ENCODE data around the gene SCCPDH.

SCCPDH gene

DNA sequence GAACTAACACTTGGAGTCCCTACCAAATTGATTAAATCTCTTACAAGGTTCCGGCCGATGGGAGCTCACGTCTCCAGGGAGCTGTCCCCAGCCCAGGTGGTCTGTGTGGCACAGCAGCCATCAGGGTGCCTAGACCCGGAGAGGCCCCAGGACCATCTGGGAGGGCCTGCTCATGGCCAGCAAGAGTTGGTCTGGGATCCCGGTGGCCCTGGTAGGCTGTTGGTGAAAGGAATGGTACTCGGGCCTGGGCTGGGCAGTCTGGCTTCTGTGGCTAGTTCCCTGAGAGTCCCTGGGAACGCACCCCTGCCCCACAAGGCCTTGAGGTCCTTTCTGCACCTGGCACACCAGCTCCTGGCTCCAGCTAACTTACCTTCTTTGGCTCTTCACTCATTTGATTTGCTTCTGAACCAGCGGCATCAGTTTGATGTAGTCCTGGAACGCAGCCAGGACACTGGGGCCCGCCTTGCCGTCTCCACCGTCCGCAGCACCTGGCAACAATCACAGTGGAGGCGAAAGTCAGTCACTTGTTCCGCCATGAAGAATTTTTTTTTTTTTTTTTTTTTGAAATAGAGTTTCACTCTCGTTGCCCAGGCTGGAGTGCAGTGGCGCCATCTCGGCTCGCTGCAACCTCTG is 62.5 kb downstream of the SCCPDH start:
- no peak for DNase-seq (ENCODE audit: low spot score)

DNA sequence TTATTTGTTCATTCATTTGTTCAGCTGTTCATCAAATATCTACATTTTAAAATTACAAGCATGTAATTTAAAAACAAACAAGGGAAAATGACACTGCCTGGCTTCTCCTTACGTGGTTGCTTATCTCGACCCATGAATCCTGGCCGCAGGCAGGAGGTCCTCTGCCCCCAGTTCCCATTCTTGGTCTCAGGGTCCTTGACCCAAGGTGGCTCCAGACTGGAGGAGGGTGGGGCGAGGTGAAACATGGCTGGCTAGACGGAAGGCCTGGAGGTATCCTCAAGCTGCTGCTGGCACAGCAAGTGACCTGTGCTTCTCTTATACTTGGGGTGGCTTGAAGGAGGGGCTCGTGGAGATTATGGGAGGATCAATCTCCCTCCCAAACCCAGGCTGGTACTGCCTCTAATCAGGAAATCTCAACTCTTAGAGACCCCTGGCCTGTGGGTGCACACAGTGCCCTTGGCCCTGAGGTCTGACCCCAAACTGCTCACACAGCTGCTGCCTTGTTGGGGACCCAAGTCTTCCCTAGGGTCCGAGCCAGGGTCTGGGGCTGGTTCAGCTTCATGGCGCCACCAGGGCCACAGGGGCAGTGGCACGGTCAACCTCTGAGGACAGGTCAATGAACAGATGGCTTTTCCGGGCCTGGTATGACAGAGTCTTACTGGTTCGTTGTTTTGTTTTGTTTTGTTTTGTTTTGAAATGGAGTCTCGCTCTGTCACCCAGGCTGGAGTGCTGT is 63.7 kb downstream of the SCCPDH start:
- no peak for DNase-seq (ENCODE audit: low spot score)

DNA sequence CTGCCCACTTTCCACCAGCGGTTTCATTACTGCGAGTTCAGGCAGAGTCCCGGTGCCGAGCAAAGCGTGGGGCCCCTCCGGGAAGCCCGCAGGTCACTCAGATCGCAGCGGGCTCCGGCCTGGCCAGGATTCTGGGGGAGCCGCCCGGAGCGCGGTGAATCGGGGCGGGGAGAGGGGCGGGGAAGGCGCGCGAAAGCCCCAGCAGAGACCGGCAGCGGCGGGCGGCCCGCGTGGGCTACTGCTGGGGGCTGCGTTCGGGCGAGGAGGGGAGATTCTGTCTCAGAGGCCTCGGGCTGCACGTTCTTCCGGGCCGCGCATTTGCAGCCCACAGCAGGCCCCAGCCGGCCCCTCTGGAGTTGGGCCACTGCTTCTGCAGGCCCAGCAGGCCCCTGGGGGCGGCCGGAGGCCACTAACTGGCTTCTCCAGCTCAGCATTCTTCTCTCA is 64.7 kb downstream of the SCCPDH start:
- DNase-seq (ENCODE audit: low spot score) = no peak

DNA sequence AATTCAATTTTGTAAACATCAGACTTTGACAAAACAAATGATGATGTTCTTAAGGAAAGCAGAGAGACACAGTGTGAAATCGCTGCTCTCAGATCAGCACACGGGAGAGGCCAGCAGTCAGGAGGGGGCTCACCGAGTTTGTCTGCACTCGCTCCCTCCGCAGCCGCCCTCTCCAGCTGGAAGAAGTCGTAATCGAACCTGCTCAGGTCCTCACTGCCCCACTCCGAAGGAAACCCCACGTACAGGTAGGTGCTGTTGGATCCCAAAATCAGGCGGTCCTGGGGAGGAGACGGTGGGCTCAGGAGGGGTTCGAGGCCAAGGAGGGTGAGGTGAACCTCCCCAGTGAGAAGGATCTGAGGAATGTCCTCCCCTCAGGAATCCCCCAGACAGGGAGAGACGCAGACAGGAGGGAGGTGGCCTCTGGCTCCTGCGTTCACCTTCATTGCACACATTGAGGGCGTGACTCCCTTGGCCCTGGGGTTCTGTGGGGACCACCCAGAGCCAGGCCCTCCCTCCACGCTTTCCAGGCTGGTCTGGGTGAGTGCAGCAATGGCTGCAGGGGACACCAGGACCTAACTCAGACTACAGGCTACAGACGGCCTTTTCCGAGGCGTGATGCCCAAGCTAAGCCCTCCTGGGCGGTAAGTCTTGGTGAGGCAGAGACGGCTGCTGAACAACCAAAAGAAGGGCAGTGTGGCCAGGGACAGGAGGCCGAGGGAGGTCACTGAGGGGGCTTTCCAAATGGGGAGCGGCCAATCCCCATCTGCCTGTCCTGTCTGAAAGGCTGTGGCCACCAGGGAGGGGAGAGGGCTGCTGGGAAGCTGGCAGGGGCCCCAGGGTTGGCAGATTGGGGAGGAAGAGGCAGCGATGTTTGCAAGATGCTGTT is 65.5 kb downstream of the SCCPDH start:
- no peak for DNase-seq (ENCODE audit: low spot score)

DNA sequence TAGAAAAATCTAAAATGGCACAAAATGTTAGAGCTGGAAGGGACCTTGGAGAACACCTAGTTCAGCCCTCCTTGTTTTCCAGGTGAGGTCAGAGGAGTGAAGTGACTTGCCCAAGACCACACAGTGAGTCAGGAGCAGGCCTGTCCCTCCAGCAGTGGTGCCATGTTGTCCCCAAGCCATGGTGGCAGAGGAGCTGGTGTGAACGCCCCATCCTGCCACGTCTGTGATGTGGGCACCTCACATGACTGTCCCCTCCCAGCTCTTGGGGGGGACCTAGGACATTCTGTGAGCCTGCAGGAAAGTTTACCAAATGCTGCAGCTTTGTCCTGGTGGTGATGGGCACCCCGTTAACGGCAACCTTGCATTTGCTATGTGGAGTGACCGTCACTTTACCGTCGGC is 66.2 kb downstream of the SCCPDH start:
- no peak for DNase-seq (ENCODE audit: low spot score)

DNA sequence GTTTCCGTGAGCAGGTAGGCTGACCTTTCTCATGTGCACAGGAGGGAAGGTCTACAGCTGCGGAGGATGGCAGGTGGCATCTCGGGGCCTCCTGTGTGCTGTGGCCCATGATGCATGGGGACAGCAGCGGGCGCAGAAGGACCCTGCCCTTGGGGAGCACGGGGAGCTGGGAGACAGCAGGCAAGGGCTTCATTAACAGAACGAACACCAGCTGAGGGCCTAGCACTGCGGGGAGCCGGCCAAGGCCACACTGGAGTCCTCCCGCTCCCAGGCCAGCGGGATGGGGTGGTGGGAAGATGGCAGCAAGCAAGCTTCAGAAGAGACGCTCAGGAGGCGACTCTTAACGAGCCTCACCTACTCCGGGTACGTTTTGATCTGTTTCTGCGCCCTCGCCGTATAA is 66.6 kb downstream of the SCCPDH start:
- no peak for DNase-seq (ENCODE audit: low spot score)

DNA sequence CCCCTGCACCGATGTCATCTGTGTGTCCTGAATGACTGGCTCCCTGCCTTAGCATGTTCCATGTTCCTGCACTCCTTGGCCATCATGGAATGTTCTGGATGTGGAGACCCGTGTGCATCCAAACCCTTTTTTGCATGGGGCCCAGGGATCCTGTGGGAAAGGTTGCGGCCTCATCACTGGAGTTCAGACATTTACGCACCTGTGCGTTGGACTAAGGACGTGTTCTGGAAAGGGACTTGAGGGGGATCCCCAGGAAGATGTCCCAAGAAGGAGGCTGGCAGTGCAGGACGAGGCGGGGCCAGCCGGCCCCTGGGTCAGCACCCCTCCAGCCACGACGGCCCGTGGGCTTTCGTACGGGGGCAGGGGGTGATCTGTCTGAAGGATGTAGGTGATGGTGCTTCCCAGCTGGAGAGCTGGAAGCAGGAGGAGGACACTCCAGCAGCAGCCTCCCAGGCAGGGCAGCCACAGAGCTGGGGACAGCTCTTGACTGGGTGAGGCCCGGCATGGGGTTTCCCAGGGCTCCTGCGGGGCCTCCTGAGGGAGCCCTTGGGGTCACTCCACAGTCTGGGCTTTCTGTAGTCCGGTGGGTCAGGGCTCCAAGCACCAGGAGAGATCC is 67.2 kb downstream of the SCCPDH start:
- no peak for DNase-seq (ENCODE audit: low spot score)

DNA sequence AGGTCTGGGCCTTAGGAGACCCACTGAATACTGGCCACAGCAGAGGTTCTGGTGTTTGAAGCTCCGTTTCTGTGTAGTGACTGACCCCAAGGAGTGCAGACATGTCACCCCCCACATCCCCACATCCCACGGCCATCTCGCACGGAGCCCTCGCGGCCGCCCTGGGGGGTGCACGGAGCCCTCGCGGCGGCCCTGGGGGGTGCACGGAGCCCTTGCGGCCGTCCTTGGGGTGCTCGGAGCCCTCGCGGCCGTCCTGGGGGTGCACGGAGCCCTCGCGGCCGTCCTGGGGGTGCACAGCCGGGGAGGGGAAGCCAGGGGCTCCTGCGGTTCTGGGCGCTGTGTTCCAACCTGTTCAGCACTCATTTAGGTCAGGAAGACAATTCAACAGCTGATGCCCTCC is 68.4 kb downstream of the SCCPDH start:
- no peak for DNase-seq (ENCODE audit: low spot score)

DNA sequence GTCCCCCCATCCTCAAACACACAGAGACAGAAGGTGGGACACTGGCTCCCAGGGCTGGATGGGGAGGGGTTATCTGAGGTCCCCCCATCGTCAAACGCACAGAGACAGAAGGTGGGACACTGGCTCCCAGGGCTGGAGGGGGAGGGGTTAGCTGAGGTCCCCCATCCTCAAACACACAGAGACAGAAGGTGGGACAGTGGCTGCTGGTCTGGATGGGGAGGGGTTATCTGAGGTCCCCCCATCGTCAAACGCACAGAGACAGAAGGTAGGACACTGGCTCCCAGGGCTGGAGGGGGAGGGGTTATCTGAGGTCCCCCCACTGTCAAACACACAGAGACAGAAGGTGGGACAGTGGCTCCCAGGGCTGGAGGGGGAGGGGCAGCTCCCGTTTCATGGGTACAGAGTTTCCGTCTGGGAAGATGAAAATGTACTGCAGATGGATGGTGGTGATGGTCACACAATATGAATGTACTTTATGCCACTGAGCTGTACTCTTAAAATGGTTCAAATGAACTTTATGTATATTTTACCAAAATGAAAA is 69.2 kb downstream of the SCCPDH start:
- DNase-seq (ENCODE audit: low spot score) = no peak

DNA sequence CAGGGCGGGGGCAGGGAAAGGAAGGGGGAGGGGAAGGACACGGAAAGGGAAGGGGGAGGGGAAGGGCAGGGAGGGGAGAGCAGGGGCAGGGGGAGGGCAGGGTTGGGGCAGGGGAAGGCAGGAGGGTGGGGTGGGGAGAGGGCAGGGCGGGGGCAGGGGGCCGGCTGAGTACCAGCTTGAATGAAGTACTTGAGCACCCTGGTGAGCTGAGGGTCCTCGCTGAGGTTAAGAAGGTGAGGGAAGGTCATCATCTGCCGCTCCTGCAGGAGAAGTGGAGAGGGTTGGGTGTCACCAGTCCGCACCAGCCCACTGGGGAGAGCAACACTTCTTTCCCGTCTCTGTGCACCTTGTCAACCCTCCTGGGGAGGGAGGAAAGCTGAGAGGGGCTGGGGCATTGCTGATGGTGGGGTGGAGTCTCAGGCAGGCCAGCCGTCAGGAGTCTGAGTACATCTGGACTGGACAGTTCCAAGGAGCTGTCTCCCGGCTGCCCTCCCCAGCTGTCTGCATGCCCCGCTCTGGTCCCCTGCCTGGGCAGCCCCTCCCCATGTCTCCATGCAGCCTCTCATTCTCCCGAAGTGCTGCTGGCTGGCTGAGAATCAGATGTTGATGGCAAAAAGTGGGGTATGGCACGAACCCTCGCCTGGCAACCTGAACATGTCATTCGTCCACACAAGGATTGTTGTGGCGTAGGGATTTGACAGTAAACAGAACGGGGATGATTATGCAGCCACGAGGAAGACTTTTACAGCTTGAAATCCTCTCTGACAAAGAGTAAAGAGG is 70.0 kb downstream of the SCCPDH start:
- DNase-seq (ENCODE audit: low spot score) = no peak

DNA sequence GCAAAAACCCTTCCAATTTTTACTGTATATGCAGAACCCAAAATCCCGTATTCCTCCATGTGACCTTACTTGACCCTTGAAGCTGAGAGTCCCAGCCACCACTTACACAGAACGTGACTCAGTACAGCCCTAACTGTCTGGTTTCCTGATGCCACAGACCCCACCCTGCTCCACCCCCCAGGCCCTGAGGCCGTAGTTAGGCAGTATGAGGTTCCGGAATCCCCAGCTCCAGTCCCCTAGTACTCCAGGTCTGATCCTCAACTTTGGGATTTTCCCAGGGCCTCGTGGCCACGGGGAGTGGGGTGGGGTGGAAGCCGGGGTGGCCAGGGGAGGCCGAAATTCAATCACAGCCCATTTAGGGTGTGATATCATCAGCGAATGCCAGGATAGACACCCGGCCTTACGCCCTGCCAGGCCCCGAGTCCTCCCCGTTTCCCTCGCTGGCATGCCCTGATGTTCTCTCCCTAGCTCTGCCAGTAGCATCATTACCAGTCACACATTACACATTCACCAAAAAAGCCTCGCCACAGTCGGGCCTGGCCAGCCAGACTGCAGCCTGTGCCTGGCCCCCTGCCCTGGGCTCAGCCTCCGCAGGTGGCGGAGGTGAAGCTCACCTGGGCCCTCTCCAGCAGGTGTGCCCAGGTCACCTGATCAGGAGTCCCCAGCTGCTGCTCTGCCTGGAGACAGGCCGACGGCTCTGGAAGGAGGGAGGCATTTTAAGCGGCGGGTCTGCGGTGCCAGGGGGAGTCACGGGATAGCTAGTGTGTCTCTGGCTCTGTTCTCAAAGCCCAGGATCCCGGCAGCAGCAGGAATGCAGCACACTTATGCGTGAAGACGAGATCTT is 70.8 kb downstream of the SCCPDH start:
- no peak for DNase-seq (ENCODE audit: low spot score)

DNA sequence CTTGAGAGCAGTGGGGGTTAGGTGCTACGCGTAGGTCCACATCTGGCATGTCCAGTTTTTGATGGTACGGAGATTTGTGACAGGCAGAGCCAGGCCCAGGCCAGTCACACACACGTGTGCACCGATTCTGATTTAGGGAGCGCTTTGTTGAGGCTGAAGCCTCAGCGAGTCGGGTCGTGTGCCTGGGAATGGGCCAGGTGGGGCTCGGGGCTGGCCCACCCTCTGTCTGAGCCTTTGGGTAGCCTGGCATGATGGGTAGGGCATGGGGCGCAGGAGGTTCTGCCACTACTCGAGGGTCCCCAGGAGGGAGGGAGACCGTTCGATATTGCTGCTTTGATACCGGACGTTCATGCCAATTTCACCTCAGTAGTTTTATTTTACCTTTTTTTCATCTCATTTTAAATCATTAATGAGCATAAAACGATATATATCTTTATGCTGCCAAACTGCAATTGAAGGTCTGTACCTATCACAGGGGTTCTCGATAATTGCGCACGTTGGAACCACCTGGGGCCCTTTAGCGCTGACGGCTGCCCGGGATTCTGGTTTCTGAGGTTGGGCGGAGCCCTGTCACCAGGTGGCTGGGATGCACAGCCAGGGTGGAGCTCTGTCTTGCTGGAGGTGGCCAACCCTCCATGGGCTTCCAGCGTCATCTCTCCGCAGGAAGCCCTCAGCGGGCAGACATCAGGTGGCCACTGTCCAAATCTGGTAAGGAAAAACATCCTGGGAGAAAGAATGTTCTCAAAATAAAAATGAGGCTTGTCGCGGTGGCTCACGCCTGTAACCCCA is 71.9 kb downstream of the SCCPDH start:
- no peak for DNase-seq (ENCODE audit: low spot score)

DNA sequence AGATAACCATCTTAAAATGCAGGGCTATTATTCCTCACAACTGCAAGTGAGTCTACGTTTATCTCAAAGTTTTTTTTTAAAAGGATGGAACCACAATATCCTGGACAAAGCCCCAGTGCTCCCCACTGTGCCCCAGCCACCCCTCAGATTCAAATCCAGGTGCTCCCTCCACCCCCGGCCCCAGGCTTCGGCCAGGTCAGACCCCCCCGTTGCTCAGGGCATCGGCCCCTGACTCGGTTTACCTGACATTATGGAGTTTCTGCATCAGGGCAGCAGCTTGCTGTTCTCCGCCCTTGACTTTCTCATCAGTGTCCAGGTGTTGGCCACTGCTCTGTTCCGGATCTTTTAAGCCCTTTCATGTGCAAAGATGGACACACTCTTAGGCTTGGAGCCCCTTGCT is 72.9 kb downstream of the SCCPDH start:
- DNase-seq (ENCODE audit: low spot score) = no peak

DNA sequence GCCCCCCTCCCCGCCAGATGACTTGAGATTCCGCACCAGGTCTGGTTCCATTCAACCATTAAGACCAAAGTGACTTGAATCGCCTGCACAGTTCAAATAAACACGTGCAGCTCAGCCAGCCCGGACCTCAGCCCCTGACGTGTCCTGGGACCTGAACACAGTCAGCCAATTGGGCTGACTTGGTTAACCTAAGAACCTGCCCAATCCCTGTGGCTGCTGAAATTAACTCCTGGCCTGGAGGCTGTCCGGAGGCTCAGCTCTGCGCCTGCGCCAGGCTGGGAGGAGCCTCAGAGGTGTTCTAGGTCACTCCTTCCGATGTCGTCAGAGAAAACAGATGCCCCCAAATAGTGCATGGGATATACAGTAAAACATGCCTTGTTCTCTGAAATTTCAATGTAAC is 73.4 kb downstream of the SCCPDH start:
- DNase-seq (ENCODE audit: low spot score) = no peak

DNA sequence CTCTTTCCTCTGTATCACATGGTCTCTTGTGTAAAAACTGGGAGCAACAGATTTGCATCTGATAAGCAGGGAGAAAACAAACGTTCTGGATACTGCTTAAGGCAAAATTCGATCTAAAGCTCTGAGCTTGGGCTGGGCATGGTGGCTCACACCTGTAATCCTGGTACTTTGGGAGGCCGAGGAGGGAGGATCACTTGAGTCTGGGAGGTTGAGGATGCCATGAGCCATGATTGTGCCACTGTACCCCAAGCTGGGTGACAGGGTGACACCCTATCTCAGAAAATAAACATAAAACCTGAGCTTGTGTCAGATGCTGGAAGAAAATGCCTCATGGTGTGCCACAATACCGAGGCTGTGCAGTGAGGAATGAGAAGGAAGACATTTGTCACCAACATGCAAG is 73.9 kb downstream of the SCCPDH start:
- no peak for DNase-seq (ENCODE audit: low spot score)

DNA sequence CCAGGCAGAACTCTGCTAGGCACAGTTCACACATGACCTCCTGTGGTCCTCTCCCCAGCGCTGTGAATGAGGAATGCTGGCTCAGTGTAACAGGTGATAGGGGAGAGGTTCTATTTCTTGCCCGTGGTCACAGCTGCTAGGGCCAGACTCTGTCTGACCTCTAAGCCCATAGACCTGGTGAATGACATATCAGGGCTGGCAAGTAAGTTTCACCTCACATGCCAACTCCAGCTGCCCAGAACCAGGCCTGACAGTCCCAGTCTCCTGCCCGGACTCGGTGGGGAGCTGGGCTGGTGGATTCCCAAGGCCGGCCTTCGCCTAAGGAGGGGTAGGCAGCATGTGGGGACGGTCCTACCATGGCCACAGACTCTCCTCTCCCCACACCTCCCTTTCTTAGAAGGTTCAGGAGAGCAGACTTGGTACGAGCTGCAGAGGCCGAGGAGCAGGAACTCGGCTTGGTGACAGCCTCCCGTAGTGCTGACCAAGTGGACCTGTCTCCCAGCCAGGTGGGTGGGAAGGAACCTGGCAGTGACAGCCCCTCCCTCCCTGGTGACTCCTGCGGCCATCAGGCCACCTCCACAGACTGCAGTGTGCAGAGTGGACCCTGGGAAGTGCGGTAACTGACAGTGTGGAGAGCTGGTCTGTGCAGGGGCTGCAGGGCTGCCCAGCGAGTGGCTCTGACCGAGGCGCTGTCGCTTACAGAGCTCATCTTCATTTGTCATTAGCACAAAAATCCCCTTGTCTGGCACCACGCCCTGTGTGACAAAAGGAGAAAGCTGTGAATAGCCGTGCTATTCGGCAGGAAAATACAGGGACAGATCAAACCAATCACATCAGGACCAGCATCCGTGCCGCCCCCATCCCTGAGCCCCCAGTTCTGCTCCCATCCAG is 74.6 kb downstream of the SCCPDH start:
- DNase-seq (ENCODE audit: low spot score) = no peak

DNA sequence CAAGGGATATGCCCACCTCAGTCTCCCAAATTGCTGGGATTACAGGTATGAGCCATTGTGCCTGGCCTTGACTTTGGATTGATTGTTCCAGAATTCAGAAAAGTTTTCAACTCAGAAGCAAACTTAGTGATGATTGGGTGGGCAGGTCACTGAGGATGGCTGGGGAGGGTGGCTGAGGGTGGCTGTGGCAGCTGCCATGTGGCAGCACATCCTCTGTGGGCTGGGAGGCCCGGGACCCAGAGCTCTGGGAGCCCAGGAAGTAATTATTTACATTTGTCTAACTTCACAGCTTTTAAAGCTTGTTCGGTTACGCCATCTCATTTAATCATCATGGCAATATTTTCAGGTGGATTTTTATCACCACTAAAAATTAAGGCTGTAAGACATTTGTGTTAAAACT is 76.1 kb downstream of the SCCPDH start:
- no peak for DNase-seq (ENCODE audit: low spot score)

DNA sequence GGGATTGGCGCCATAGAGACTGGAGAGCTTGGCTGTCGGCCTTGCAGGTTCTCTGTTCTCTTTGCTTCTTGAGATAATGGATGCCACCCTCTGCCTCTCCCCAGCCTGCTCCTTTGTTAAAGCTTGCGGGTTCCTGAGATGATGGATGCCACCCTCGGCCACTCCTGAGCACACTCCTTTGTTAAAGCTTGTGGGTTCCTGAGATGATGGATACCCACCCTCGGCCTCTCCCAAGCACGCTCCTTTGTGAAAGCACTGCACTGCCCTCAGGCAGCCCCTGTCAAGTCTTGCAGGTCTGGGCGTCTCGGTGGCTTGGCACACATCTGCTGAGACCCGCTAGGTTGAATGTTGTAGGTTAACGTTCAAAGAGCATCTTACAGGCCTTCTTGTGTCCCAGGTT is 76.5 kb downstream of the SCCPDH start:
- DNase-seq (ENCODE audit: low spot score) = no peak
